HEK293 (cell line): ENCODE measurements around the gene LARP1B.

Experiments
- BCL11A ChIP-seq: fragments of 450-650 bp; formaldehyde crosslinking; IDR thresholded peaks from 2 replicates; pipeline ENCODE4 v1.5.1; 2016; ENCODE audit warnings: low read depth, missing biosample characterization, missing genetic modification characterization
- CTCF ChIP-seq: fragments of 450-650 bp; formaldehyde crosslinking; IDR thresholded peaks from 2 replicates; pipeline ENCODE4 v1.5.1; 2016; ENCODE audit warnings: missing biosample characterization, missing genetic modification characterization
- GLIS2 ChIP-seq: fragments of 450-650 bp; formaldehyde crosslinking; IDR thresholded peaks from 2 replicates; pipeline ENCODE4 v1.5.1; 2016; ENCODE audit warnings: missing biosample characterization, missing genetic modification characterization
- KLF8 ChIP-seq: fragments of 450-650 bp; formaldehyde crosslinking; IDR thresholded peaks from 2 replicates; pipeline ENCODE4 v1.5.1; 2016; ENCODE audit warnings: missing biosample characterization, missing genetic modification characterization
- PRDM10 ChIP-seq: fragments of 450-650 bp; formaldehyde crosslinking; IDR thresholded peaks from 2 replicates; pipeline ENCODE4 v1.5.1; 2016; ENCODE audit warnings: missing biosample characterization, missing genetic modification characterization
- SP2 ChIP-seq: fragments of 450-650 bp; formaldehyde crosslinking; IDR thresholded peaks from 2 replicates; pipeline ENCODE4 v1.5.1; 2016; ENCODE audit warnings: missing biosample characterization, missing genetic modification characterization
- SP7 ChIP-seq: fragments of 450-650 bp; formaldehyde crosslinking; IDR thresholded peaks from 2 replicates; pipeline ENCODE4 v1.5.1; 2016; ENCODE audit warnings: missing biosample characterization, missing genetic modification characterization
- WT1 ChIP-seq: fragments of 450-650 bp; formaldehyde crosslinking; IDR thresholded peaks from 2 replicates; pipeline ENCODE4 v1.5.1; 2016; ENCODE audit warnings: missing biosample characterization, missing genetic modification characterization
- ZBTB20 ChIP-seq: fragments of 450-650 bp; formaldehyde crosslinking; IDR thresholded peaks from 2 replicates; pipeline ENCODE4 v1.5.1; 2016; ENCODE audit warnings: missing biosample characterization, missing genetic modification characterization
- ZBTB44 ChIP-seq: fragments of 450-650 bp; IDR thresholded peaks from 2 replicates; pipeline ENCODE4 v1.5.1; 2018; ENCODE audit warnings: missing biosample characterization, mild to moderate bottlenecking, missing genetic modification characterization
- ZBTB8A ChIP-seq: fragments of 450-650 bp; formaldehyde crosslinking; IDR thresholded peaks from 2 replicates; pipeline ENCODE4 v1.5.1; 2016; ENCODE audit warnings: missing biosample characterization, missing genetic modification characterization
- ZEB2 ChIP-seq: fragments of 450-650 bp; formaldehyde crosslinking; IDR thresholded peaks from 2 replicates; pipeline ENCODE4 v1.5.1; 2016; ENCODE audit warnings: missing biosample characterization, missing genetic modification characterization
- ZNF2 ChIP-seq: fragments of 450-650 bp; formaldehyde crosslinking; IDR thresholded peaks from 2 replicates; pipeline ENCODE4 v1.5.1; 2016; ENCODE audit warnings: missing biosample characterization, missing genetic modification characterization
- ZNF341 ChIP-seq: fragments of 450-650 bp; formaldehyde crosslinking; IDR thresholded peaks from 2 replicates; pipeline ENCODE4; 2016; ENCODE audit warnings: low read depth, missing biosample characterization, missing genetic modification characterization
- ZNF692 ChIP-seq: fragments of 450-650 bp; formaldehyde crosslinking; IDR thresholded peaks from 2 replicates; pipeline ENCODE4 v1.5.1; 2016; ENCODE audit warnings: missing biosample characterization, missing genetic modification characterization
- ZNF704 ChIP-seq: fragments of 450-650 bp; formaldehyde crosslinking; IDR thresholded peaks from 2 replicates; pipeline ENCODE4 v1.5.1; 2016; ENCODE audit warnings: missing biosample characterization, missing genetic modification characterization
- TF ChIP-seq, protein P1 (sequence below): fragments of 450-650 bp; formaldehyde crosslinking; optimal IDR thresholded peaks from 2 replicates; pipeline ENCODE3; 2016; ENCODE audit warnings: missing biosample characterization, mild to moderate bottlenecking, missing genetic modification characterization
- TF ChIP-seq, protein P2 (sequence below): fragments of 450-650 bp; formaldehyde crosslinking; conservative IDR thresholded peaks from 2 replicates; pipeline ENCODE4 v1.5.1; 2016; ENCODE audit warnings: low read depth, missing biosample characterization, missing genetic modification characterization
- TF ChIP-seq, protein P3 (sequence below): fragments of 450-650 bp; formaldehyde crosslinking; IDR thresholded peaks from 2 replicates; pipeline ENCODE4 v1.5.1; 2017; ENCODE audit warnings: missing biosample characterization, mild to moderate bottlenecking, missing genetic modification characterization, moderate library complexity

LARP1B gene

DNA sequence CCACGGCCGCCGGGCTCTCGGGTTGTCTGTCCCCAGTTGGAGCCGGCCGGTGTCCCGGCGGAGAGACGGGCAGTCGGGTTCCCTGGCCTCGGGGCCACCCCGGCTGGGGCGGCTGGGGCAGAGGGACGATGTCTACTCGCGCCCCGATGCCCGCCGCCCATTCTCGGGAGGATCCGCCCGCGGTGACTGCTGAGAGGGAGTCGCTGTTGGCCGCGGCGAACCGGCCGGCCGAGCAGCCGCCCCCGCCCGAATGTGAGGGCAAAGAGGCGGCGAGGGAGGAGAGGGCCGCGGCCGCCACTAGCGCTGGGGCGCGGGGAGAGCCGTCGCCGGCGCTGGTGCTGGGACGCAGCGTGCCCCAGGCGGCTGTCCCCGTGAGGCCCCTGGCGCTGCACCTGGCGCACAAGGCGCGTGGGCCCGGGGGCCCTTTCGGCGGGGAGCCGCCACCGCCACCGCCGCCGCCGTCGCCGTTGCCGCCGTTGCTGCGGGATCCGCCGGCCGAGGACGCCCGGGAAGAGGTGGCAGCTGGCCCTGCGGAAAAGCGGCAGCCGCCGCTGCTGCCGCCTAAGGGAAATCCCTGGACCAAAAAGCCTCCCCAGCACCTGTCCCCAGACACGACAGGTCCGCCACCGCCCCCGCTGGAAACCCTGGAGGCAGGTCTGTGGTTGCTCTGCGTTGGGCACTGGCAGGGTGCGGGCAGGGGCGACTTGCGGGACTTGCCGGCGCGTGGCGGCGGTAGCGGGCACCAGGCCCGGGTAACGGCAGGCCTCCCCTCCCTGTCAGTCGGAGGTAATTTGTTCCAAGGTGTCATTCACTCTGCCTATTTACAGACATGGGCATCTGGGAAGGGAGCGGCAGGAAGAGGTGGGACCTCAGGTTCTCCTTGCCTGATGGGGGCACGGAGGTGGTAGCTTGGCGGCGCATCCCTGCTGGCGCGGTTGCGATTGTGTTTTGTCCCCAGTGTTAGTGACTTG, 739 bp downstream of the LARP1B start (continued):
- TF ChIP-seq, protein P1, sequence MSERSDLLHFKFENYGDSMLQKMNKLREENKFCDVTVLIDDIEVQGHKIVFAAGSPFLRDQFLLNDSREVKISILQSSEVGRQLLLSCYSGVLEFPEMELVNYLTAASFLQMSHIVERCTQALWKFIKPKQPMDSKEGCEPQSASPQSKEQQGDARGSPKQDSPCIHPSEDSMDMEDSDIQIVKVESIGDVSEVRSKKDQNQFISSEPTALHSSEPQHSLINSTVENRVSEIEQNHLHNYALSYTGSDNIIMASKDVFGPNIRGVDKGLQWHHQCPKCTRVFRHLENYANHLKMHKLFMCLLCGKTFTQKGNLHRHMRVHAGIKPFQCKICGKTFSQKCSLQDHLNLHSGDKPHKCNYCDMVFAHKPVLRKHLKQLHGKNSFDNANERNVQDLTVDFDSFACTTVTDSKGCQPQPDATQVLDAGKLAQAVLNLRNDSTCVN (tag by site-specific recombination): peak; percentile 73
- TF ChIP-seq WT1 (tag by site-specific recombination) (0 out of 2 replicates have a peak, but pooled peaks have one; percentile 13), ZNF692 (tag by site-specific recombination) (peak; percentile 30; the same call in 1 of the 2 replicates), ZBTB20 (peak; percentile 95), GLIS2 (tag by site-specific recombination) (peak; percentile 61), BCL11A (no peak), ZBTB8A (tag by site-specific recombination) (peak; percentile 73), CTCF (tag by site-specific recombination) (peak; percentile 87), SP7 (tag by site-specific recombination) (0 out of 2 replicates have a peak, but pooled peaks have one; percentile 13), ZEB2 (tag by site-specific recombination) (peak; percentile 42; the same call in 1 of the 2 replicates), ZNF704 (tag by site-specific recombination) (0 out of 2 replicates have a peak, but pooled peaks have one; percentile 34), ZNF341 (tag by site-specific recombination) (peak; percentile 76), ZBTB44 (no peak), KLF8 (tag by site-specific recombination) (no peak), SP2 (tag by site-specific recombination) (peak; percentile 72), ZNF2 (tag by site-specific recombination) (peak; percentile 50; the same call in 1 of the 2 replicates), PRDM10 (tag by site-specific recombination) (peak; percentile 94)
- TF ChIP-seq, protein P2, sequence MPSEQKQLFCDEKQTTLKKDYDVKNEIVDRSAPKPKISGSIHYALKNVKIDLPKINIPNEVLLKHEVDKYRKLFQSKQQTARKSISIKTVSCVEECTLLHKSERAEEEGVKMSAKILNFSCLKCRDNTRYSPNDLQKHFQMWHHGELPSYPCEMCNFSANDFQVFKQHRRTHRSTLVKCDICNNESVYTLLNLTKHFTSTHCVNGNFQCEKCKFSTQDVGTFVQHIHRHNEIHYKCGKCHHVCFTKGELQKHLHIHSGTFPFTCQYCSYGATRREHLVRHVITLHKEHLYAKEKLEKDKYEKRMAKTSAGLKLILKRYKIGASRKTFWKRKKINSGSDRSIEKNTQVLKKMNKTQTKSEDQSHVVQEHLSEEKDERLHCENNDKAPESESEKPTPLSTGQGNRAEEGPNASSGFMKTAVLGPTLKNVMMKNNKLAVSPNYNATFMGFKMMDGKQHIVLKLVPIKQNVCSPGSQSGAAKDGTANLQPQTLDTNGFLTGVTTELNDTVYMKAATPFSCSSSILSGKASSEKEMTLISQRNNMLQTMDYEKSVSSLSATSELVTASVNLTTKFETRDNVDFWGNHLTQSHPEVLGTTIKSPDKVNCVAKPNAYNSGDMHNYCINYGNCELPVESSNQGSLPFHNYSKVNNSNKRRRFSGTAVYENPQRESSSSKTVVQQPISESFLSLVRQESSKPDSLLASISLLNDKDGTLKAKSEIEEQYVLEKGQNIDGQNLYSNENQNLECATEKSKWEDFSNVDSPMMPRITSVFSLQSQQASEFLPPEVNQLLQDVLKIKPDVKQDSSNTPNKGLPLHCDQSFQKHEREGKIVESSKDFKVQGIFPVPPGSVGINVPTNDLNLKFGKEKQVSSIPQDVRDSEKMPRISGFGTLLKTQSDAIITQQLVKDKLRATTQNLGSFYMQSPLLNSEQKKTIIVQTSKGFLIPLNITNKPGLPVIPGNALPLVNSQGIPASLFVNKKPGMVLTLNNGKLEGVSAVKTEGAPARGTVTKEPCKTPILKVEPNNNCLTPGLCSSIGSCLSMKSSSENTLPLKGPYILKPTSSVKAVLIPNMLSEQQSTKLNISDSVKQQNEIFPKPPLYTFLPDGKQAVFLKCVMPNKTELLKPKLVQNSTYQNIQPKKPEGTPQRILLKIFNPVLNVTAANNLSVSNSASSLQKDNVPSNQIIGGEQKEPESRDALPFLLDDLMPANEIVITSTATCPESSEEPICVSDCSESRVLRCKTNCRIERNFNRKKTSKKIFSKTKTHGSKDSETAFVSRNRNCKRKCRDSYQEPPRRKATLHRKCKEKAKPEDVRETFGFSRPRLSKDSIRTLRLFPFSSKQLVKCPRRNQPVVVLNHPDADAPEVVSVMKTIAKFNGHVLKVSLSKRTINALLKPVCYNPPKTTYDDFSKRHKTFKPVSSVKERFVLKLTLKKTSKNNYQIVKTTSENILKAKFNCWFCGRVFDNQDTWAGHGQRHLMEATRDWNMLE (tag by site-specific recombination): no peak
- TF ChIP-seq, protein P3, sequence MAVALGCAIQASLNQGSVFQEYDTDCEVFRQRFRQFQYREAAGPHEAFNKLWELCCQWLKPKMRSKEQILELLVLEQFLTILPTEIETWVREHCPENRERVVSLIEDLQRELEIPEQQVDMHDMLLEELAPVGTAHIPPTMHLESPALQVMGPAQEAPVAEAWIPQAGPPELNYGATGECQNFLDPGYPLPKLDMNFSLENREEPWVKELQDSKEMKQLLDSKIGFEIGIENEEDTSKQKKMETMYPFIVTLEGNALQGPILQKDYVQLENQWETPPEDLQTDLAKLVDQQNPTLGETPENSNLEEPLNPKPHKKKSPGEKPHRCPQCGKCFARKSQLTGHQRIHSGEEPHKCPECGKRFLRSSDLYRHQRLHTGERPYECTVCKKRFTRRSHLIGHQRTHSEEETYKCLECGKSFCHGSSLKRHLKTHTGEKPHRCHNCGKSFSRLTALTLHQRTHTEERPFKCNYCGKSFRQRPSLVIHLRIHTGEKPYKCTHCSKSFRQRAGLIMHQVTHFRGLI (tag by site-specific recombination): no peak
